Measurements from ENCODE around the gene LRRC4C. TPM values are rescaled to one million over a fixed set of nuclear protein-coding genes. Genes with fewer than 3 reads are reported as not detected.
"Not testable (repeated sequence)": the region's sequence is repeated elsewhere in the genome, so short reads cannot be mapped to it uniquely, and the experiment has no call there.

Gene LRRC4C
- total RNA-seq, 1 experiment from 2014 or later, result 0.15 TPM

DNA sequence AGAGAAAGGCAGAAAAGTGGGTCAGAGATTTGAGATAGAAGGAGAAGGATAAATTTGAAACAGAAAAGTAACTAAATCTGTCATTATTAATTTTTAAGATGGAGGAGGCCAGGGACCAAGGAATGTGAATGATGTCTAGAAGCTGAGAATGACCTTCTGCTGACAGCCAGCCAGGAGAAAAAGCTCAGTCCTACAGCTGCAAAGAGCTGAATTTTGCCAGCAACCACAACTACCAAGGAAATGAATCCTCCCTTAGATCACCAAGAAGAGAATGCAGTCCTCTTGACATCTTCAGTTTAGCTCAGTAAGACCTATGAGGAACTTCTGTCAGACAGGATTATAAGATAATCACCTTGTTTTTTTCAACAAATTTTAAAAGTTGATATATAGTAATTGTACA, 538.2 kb downstream of the LRRC4C start:
- H3K4me3 ChIP-seq (ENCODE audit: low read depth in 2 of 2, low read length in 2 of 2), result no peak overlapping the region
- in situ Hi-C loops (cut with HindIII; ENCODE audit: low pct_unique_long_range_greater_than_20kb, low sequenced_read_pairs), result no loop called here
- no peaks in the 10 kb centered on the region for H3K9me3 ChIP-seq (ENCODE audit: control insufficient read depth, insufficient read depth, low read depth, low read length)
- intact Hi-C loops (cut with micrococcal nuclease; ENCODE audit: unreplicated experiment), result no loop called here
- H3K4me1 ChIP-seq (ENCODE audit: control insufficient read depth, insufficient read depth, low read length), result no peaks in the 10 kb centered on the region
- H3K27me3 ChIP-seq (ENCODE audit: control insufficient read depth, insufficient read depth, low read length), result no peaks in the 10 kb centered on the region
- TF ChIP-seq, protein P1, sequence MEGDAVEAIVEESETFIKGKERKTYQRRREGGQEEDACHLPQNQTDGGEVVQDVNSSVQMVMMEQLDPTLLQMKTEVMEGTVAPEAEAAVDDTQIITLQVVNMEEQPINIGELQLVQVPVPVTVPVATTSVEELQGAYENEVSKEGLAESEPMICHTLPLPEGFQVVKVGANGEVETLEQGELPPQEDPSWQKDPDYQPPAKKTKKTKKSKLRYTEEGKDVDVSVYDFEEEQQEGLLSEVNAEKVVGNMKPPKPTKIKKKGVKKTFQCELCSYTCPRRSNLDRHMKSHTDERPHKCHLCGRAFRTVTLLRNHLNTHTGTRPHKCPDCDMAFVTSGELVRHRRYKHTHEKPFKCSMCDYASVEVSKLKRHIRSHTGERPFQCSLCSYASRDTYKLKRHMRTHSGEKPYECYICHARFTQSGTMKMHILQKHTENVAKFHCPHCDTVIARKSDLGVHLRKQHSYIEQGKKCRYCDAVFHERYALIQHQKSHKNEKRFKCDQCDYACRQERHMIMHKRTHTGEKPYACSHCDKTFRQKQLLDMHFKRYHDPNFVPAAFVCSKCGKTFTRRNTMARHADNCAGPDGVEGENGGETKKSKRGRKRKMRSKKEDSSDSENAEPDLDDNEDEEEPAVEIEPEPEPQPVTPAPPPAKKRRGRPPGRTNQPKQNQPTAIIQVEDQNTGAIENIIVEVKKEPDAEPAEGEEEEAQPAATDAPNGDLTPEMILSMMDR (IDR thresholded peaks at IDR 0.05), result no peak
- TF ChIP-seq SIN3A (IDR thresholded peaks at IDR 0.05; ENCODE audit: borderline replicate concordance, insufficient read depth, low read depth, low read length), result no peak
- no peak for TF ChIP-seq POLR2AphosphoS5 (IDR thresholded peaks at IDR 0.05; ENCODE audit: low read depth, low read length)
- TF ChIP-seq TCF7L2 (IDR thresholded peaks at IDR 0.05; ENCODE audit: low read depth, low read length), result no peak
- TF ChIP-seq, protein P2, sequence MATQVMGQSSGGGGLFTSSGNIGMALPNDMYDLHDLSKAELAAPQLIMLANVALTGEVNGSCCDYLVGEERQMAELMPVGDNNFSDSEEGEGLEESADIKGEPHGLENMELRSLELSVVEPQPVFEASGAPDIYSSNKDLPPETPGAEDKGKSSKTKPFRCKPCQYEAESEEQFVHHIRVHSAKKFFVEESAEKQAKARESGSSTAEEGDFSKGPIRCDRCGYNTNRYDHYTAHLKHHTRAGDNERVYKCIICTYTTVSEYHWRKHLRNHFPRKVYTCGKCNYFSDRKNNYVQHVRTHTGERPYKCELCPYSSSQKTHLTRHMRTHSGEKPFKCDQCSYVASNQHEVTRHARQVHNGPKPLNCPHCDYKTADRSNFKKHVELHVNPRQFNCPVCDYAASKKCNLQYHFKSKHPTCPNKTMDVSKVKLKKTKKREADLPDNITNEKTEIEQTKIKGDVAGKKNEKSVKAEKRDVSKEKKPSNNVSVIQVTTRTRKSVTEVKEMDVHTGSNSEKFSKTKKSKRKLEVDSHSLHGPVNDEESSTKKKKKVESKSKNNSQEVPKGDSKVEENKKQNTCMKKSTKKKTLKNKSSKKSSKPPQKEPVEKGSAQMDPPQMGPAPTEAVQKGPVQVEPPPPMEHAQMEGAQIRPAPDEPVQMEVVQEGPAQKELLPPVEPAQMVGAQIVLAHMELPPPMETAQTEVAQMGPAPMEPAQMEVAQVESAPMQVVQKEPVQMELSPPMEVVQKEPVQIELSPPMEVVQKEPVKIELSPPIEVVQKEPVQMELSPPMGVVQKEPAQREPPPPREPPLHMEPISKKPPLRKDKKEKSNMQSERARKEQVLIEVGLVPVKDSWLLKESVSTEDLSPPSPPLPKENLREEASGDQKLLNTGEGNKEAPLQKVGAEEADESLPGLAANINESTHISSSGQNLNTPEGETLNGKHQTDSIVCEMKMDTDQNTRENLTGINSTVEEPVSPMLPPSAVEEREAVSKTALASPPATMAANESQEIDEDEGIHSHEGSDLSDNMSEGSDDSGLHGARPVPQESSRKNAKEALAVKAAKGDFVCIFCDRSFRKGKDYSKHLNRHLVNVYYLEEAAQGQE (IDR thresholded peaks at IDR 0.05; ENCODE audit: insufficient read depth in 1 of 2, low read depth in 2 of 2, low read length in 1 of 2), result no peak
- ATAC-seq (no peak), DNase-seq (ENCODE audit: low read depth, low spot score) (no peak)
- BruUV-seq (replicated peaks), result no TSS peak
- H3K36me3 ChIP-seq (ENCODE audit: control insufficient read depth, insufficient read depth, low read length), result no peaks in the 10 kb centered on the region
- no peak overlapping the region for H3K27ac ChIP-seq (ENCODE audit: low read length)
- ChIA-PET CTCF (no interaction called here), POLR2A (no interaction called here)

DNA sequence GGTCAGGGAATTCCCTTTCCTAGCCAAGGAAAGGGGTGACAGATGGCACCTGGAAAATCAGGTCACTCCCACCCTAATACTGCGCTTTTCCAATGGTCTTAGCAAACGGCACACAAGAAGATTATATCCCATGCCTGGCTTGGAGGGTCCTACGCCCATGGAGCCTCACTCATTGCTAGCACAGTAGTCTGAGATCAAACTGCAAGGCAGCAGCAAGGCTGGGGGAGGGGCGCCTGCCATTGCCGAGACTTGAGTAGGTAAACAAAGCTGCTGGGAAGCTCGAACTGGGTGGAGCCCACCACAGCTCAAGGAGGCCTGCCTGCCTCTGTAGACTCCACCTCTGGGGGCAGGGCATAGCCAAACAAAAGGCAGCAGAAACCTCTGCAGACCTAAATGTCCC, 548.7 kb downstream of the LRRC4C start:
- H3K27me3 ChIP-seq (ENCODE audit: control insufficient read depth, insufficient read depth, low read length); H3K36me3 ChIP-seq (ENCODE audit: control insufficient read depth, insufficient read depth, low read length); intact Hi-C loops (cut with micrococcal nuclease; ENCODE audit: unreplicated experiment); ATAC-seq; H3K4me3 ChIP-seq (ENCODE audit: low read depth in 2 of 2, low read length in 2 of 2); BruUV-seq (replicated peaks); H3K9me3 ChIP-seq (ENCODE audit: control insufficient read depth, insufficient read depth, low read depth, low read length); CTCF ChIA-PET; H3K4me1 ChIP-seq (ENCODE audit: control insufficient read depth, insufficient read depth, low read length); in situ Hi-C loops (cut with HindIII; ENCODE audit: low pct_unique_long_range_greater_than_20kb, low sequenced_read_pairs); POLR2A ChIA-PET; DNase-seq (ENCODE audit: low read depth, low spot score); H3K27ac ChIP-seq (ENCODE audit: low read length): not testable (repeated sequence)

DNA sequence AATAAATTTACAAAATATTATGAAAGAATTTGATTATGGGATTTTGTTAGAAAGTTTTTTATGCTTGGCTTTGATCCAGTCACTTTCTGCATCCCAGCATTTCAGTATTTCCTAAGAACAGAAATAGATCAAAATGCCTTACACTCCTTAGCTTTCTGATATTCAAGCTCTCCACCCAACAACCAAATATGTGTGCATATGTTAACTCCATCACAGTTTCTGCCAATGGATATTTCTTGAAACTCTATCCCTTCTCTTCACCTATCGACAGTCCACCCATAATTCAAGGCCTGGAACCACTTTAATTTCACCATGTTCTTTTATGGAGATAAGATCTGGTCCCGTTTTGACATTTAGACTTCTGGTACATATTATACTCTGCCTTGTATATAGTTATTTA, 565.0 kb downstream of the LRRC4C start:
- Histone ChIP-seq H3K36me3 (ENCODE audit: control insufficient read depth, insufficient read depth, low read length) (no peaks in the 10 kb centered on the region), H3K9me3 (ENCODE audit: control insufficient read depth, insufficient read depth, low read depth, low read length) (no peaks in the 10 kb centered on the region), H3K27me3 (ENCODE audit: control insufficient read depth, insufficient read depth, low read length) (no peaks in the 10 kb centered on the region), H3K4me1 (ENCODE audit: control insufficient read depth, insufficient read depth, low read length) (no peaks in the 10 kb centered on the region), H3K4me3 (ENCODE audit: low read depth in 2 of 2, low read length in 2 of 2) (no peak overlapping the region), H3K27ac (ENCODE audit: low read length) (no peak overlapping the region)
- ChIA-PET POLR2A (no interaction called here), CTCF (no interaction called here)
- intact Hi-C loops (cut with micrococcal nuclease; ENCODE audit: unreplicated experiment), result no loop called here
- no peak for ATAC-seq
- DNase-seq (ENCODE audit: low read depth, low spot score), result no peak
- no TSS peak for BruUV-seq (replicated peaks)
- TF ChIP-seq, protein P1 (IDR thresholded peaks at IDR 0.05), result no peak
- TF ChIP-seq POLR2AphosphoS5 (IDR thresholded peaks at IDR 0.05; ENCODE audit: low read depth, low read length), result no peak
- no peak for TF ChIP-seq TCF7L2 (IDR thresholded peaks at IDR 0.05; ENCODE audit: low read depth, low read length)
- no peak for TF ChIP-seq SIN3A (IDR thresholded peaks at IDR 0.05; ENCODE audit: borderline replicate concordance, insufficient read depth, low read depth, low read length)
- TF ChIP-seq, protein P2 (IDR thresholded peaks at IDR 0.05; ENCODE audit: insufficient read depth in 1 of 2, low read depth in 2 of 2, low read length in 1 of 2), result no peak
- in situ Hi-C loops (cut with HindIII; ENCODE audit: low pct_unique_long_range_greater_than_20kb, low sequenced_read_pairs), result no loop called here

All from Panc1 (cell line).